Coronary artery (tissue), 2 donors: ENCODE measurements around the gene MTCH1.
A peak's percentile ranks its signal among the peaks of the same experiment; 100 is the strongest.

Source experiments
- DNase-seq: peaks from one replicate; pipeline ENCODE4 v3.0.0-alpha.2; 2017; ENCODE audit warnings: low spot score
- H3K27ac ChIP-seq, 2 donors: fragments of 200-600 bp; sonication (generic); one replicate each; pipeline ENCODE4 v1.5.1; 2016 to 2019
- H3K4me3 ChIP-seq: fragments of 200-600 bp; sonication (generic); 2 replicates; pipeline ENCODE4 v1.5.1; 2016; ENCODE audit warnings: mild to moderate bottlenecking, moderate library complexity
- CTCF ChIP-seq: fragments of 200-600 bp; sonication (generic); IDR thresholded peaks from one replicate; pipeline ENCODE4 v1.5.1; 2019; ENCODE audit warnings: antibody characterized with exemption

The MTCH1 gene

GRCh38 chr6:36958775-36959554 is 27.0 kb downstream of the MTCH1 start:
- no peak for DNase-seq
- Histone ChIP-seq H3K4me3 (no peak overlapping the region), H3K27ac (peak overlapping the region in 1 of 2 donors; percentile 22)
- TF ChIP-seq CTCF = no peak

GRCh38 chr6:36957773-36958271 is 28.2 kb downstream of the MTCH1 start:
- DNase-seq = no peak
- Histone ChIP-seq H3K27ac (peak overlapping the region in 1 of 2 donors; percentile 22), H3K4me3 (no peak overlapping the region)
- TF ChIP-seq CTCF = no peak

- TF ChIP-seq CTCF = no peak
- H3K27ac ChIP-seq = peak overlapping the region in 1 of 2 donors; percentile 22
- no peak overlapping the region for H3K4me3 ChIP-seq
- DNase-seq = no peak
Measured at GRCh38 chr6:36956446-36956820, 29.6 kb downstream of the MTCH1 start.

GRCh38 chr6:36955671-36956445 is 30.1 kb downstream of the MTCH1 start:
- Histone ChIP-seq H3K4me3 (no peak overlapping the region), H3K27ac (peak overlapping the region in 1 of 2 donors; percentile 22)
- no peak for DNase-seq
- TF ChIP-seq CTCF = no peak

GRCh38 chr6:36955136-36955535 is 30.9 kb downstream of the MTCH1 start:
- Histone ChIP-seq H3K4me3 (no peak overlapping the region), H3K27ac (no peak overlapping the region)
- no peak for DNase-seq
- no peak for TF ChIP-seq CTCF

GRCh38 chr6:36954262-36954931 is 31.6 kb downstream of the MTCH1 start, which contains the start of gene PI16:
Gene PI16, plus strand, starts transcription at chr6:36954738. Its CDS starts 23 bp downstream, at chr6:36954761.
- Histone ChIP-seq H3K27ac (peak within 1 kb of the TSS in 1 of 2 donors; percentile 9), H3K4me3 (no peak within 1 kb of the TSS)
- DNase-seq = peak; percentile 59
- no peak for TF ChIP-seq CTCF
